SK-N-SH (cell line): ENCODE results near the gene ADAR.

Experiments
- EZH2phosphoT487 ChIP-seq: fragments of 200-600 bp; sonication (generic); IDR thresholded peaks from 2 replicates; pipeline ENCODE4 v1.6.1; 2017; ENCODE audit warnings: low read depth, mixed run types, mild to moderate bottlenecking, antibody characterized with exemption, moderate library complexity, borderline replicate concordance
- FOXM1 ChIP-seq: IDR thresholded peaks from 2 replicates; pipeline ENCODE4 v1.4.0; 2012; ENCODE audit warnings: low read depth, mild to moderate bottlenecking
- GABPA ChIP-seq: IDR thresholded peaks from 2 replicates; pipeline ENCODE4 v1.4.0; 2012; ENCODE audit warnings: low read depth, mild to moderate bottlenecking
- POLR2AphosphoS5 ChIP-seq: IDR thresholded peaks from 2 replicates; pipeline ENCODE4 v1.6.1; 2012; ENCODE audit warnings: low read depth, low read length
- TF ChIP-seq, protein P1 (sequence below): fragments of 200-600 bp; sonication (generic); IDR thresholded peaks from 2 replicates; pipeline ENCODE4 v1.6.1; 2017; ENCODE audit warnings: antibody characterized with exemption, mild to moderate bottlenecking, moderate library complexity
- TF ChIP-seq, protein P2 (sequence below): IDR thresholded peaks from 2 replicates; pipeline ENCODE4 v1.4.0; 2012; ENCODE audit warnings: low read depth, borderline replicate concordance
- TF ChIP-seq, protein P3 (sequence below): IDR thresholded peaks from 2 replicates; pipeline ENCODE4 v1.6.1; 2012; ENCODE audit warnings: mild to moderate bottlenecking, low read depth, low read length, moderate library complexity

DNA sequence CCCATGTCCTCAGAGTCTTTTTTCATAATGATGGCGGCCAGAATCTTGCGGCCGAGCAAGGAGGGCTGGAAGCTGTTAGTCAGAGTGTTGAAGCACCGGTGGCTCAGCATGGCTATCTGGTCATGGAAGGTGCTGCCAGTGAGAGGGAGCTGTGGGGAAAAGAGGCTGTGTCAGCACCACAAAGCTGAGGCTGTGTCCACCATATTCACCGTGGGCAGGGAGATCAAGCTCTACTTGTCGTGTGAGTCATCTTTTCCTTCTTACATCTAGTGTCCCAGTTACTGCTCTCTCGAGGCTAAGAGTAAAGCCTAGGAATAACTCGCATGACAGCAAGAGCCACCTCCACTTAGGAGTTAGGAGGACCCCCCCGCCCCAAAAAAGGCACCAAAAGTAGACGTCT is 18.2 kb downstream of the ADAR start:
- TF ChIP-seq, protein P1, sequence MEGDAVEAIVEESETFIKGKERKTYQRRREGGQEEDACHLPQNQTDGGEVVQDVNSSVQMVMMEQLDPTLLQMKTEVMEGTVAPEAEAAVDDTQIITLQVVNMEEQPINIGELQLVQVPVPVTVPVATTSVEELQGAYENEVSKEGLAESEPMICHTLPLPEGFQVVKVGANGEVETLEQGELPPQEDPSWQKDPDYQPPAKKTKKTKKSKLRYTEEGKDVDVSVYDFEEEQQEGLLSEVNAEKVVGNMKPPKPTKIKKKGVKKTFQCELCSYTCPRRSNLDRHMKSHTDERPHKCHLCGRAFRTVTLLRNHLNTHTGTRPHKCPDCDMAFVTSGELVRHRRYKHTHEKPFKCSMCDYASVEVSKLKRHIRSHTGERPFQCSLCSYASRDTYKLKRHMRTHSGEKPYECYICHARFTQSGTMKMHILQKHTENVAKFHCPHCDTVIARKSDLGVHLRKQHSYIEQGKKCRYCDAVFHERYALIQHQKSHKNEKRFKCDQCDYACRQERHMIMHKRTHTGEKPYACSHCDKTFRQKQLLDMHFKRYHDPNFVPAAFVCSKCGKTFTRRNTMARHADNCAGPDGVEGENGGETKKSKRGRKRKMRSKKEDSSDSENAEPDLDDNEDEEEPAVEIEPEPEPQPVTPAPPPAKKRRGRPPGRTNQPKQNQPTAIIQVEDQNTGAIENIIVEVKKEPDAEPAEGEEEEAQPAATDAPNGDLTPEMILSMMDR: no peak
- TF ChIP-seq GABPA (no peak), POLR2AphosphoS5 (no peak), EZH2phosphoT487 (no peak), FOXM1 (no peak)
- TF ChIP-seq, protein P2, sequence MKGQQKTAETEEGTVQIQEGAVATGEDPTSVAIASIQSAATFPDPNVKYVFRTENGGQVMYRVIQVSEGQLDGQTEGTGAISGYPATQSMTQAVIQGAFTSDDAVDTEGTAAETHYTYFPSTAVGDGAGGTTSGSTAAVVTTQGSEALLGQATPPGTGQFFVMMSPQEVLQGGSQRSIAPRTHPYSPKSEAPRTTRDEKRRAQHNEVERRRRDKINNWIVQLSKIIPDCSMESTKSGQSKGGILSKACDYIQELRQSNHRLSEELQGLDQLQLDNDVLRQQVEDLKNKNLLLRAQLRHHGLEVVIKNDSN: no peak
- TF ChIP-seq, protein P3, sequence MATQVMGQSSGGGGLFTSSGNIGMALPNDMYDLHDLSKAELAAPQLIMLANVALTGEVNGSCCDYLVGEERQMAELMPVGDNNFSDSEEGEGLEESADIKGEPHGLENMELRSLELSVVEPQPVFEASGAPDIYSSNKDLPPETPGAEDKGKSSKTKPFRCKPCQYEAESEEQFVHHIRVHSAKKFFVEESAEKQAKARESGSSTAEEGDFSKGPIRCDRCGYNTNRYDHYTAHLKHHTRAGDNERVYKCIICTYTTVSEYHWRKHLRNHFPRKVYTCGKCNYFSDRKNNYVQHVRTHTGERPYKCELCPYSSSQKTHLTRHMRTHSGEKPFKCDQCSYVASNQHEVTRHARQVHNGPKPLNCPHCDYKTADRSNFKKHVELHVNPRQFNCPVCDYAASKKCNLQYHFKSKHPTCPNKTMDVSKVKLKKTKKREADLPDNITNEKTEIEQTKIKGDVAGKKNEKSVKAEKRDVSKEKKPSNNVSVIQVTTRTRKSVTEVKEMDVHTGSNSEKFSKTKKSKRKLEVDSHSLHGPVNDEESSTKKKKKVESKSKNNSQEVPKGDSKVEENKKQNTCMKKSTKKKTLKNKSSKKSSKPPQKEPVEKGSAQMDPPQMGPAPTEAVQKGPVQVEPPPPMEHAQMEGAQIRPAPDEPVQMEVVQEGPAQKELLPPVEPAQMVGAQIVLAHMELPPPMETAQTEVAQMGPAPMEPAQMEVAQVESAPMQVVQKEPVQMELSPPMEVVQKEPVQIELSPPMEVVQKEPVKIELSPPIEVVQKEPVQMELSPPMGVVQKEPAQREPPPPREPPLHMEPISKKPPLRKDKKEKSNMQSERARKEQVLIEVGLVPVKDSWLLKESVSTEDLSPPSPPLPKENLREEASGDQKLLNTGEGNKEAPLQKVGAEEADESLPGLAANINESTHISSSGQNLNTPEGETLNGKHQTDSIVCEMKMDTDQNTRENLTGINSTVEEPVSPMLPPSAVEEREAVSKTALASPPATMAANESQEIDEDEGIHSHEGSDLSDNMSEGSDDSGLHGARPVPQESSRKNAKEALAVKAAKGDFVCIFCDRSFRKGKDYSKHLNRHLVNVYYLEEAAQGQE: no peak
